RWPE2 (cell line): ENCODE measurements around the gene SPOCD1.
A peak's percentile ranks its signal among the peaks of the same experiment; 100 is the strongest.

Experiments used
- ATAC-seq: fragments of 200-7000 bp; cut with Tn5 transposase; 3 replicates; pipeline ENCODE4 v1.9.1; 2021; ENCODE audit warnings: low read depth
- DNase-seq: peaks from one replicate; pipeline ENCODE4 v3.0.0-alpha.2; 2020; ENCODE audit warnings: low spot score
- H3K27ac ChIP-seq: fragments of 450-650 bp; 2 replicates; pipeline ENCODE4 v1.5.1; 2017; ENCODE audit warnings: mild to moderate bottlenecking; ENCODE audit not compliant: poor library complexity, severe bottlenecking
- H3K27me3 ChIP-seq: fragments of 250-450 bp; sonication (Bioruptor Pico); 2 replicates; pipeline ENCODE4 v1.5.1; 2021; ENCODE audit warnings: mild to moderate bottlenecking, moderate library complexity; ENCODE audit not compliant: insufficient read depth, poor library complexity, severe bottlenecking
- H3K36me3 ChIP-seq: fragments of 250-450 bp; sonication (Bioruptor Pico); 2 replicates; pipeline ENCODE4 v1.5.1; 2020; ENCODE audit warnings: low read depth, mild to moderate bottlenecking, moderate library complexity
- H3K4me1 ChIP-seq: fragments of 250-450 bp; sonication (Bioruptor Pico); 2 replicates; pipeline ENCODE4 v1.5.1; 2021; ENCODE audit warnings: mild to moderate bottlenecking, moderate library complexity; ENCODE audit not compliant: insufficient read depth, poor library complexity, severe bottlenecking
- H3K4me3 ChIP-seq: fragments of 250-450 bp; sonication (Bioruptor Pico); 2 replicates; pipeline ENCODE4 v1.5.1; 2021; ENCODE audit warnings: mild to moderate bottlenecking, moderate library complexity; ENCODE audit not compliant: severe bottlenecking
- H3K9me3 ChIP-seq: fragments of 250-450 bp; sonication (Bioruptor Pico); 2 replicates; pipeline ENCODE4 v1.5.1; 2021; ENCODE audit warnings: mild to moderate bottlenecking, moderate library complexity; ENCODE audit not compliant: severe bottlenecking
- TF ChIP-seq, protein P1 (sequence below): fragments of 450-650 bp; IDR thresholded peaks from one replicate; pipeline ENCODE4 v1.5.1; 2017; ENCODE audit warnings: mild to moderate bottlenecking, moderate library complexity; ENCODE audit not compliant: poor library complexity, severe bottlenecking

Gene SPOCD1

DNA sequence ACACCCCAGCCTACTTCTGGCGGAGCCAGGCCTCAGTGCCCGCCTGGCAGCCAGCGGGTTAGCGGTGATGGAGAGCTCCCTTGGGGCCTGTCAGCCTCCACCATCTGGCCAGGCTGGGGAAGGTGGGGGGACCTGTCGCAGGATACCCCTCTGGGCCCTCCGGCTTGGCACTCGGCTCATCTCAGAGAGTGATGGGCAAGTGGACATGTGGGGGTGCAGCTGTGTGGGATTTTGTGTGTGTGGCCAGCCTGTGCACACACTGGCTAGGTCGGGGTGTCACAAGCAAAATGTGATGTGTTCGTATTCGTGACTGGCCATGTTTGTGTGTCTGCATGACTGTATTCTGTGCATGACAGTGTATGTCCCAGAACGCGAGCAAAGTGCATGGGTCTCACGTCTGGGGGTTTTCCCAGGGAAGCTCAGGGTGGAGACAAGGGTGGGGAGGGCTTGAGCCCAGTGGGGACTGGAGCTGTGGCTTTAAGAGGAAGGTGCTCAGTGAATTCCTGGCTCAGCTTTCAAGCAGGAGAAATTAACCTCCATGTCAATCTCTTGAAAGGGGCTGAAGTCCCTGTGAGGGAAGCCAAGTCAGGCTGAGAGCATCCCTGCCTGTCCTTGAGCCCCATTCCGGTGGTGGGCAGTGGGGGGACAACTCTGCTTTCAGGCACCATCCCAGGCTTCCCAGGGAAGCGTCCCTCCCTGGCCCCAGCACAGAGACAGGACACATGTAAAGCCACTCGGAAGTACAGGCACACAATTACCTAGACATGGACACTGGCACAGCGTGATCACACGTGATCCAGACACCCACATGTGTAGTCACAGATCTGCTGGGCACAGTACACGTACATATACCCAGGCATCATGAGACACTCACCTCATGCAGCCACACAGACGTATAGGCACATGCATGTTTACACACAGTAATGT, 30.5 kb downstream of the SPOCD1 start:
- ATAC-seq (no peak), DNase-seq (peak; percentile 49)
- TF ChIP-seq, protein P1, sequence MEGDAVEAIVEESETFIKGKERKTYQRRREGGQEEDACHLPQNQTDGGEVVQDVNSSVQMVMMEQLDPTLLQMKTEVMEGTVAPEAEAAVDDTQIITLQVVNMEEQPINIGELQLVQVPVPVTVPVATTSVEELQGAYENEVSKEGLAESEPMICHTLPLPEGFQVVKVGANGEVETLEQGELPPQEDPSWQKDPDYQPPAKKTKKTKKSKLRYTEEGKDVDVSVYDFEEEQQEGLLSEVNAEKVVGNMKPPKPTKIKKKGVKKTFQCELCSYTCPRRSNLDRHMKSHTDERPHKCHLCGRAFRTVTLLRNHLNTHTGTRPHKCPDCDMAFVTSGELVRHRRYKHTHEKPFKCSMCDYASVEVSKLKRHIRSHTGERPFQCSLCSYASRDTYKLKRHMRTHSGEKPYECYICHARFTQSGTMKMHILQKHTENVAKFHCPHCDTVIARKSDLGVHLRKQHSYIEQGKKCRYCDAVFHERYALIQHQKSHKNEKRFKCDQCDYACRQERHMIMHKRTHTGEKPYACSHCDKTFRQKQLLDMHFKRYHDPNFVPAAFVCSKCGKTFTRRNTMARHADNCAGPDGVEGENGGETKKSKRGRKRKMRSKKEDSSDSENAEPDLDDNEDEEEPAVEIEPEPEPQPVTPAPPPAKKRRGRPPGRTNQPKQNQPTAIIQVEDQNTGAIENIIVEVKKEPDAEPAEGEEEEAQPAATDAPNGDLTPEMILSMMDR = no peak
- Histone ChIP-seq H3K27ac (no peak overlapping the region), H3K4me1 (no peaks in the 10 kb centered on the region), H3K36me3 (no peaks in the 10 kb centered on the region), H3K9me3 (no peaks in the 10 kb centered on the region), H3K4me3 (no peak overlapping the region), H3K27me3 (no peaks in the 10 kb centered on the region)

DNA sequence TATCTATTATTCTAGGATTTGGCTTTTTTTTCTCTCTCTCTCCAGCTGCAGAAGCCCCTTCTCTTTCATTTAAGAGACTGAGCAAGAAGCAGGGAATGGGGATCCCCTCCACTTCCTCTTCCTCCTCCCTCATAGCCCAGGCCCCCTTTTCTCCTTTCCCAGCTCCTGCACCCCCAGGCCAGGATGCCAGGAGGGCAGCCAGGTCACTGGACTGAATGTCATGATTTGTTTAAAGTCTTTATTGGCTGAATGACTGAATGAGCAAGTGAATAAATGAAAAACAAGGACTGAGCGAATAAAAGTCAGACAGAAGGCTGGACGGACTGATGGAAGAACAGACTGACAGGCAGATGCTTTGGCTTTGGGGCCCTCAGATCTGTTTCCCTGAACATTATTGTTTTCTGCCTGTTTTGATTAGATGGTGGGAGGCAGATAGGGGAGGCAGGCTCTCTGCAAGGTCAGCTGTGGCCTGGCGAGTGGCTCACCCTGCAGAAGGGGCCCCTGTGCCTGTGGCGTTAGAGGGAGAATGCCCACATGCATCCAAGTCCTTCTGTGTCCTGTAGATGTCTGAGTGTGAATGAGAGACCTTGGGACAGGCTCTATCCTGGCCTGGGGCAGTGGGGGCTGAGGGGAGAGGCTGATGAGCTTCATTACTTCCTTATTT, 31.3 kb downstream of the SPOCD1 start:
- TF ChIP-seq, protein P1 = no peak
- ATAC-seq = no peak
- DNase-seq = no peak
- Histone ChIP-seq H3K4me1 (no peaks in the 10 kb centered on the region), H3K27me3 (no peaks in the 10 kb centered on the region), H3K4me3 (no peak overlapping the region), H3K9me3 (no peaks in the 10 kb centered on the region), H3K27ac (no peak overlapping the region), H3K36me3 (no peaks in the 10 kb centered on the region)

DNA sequence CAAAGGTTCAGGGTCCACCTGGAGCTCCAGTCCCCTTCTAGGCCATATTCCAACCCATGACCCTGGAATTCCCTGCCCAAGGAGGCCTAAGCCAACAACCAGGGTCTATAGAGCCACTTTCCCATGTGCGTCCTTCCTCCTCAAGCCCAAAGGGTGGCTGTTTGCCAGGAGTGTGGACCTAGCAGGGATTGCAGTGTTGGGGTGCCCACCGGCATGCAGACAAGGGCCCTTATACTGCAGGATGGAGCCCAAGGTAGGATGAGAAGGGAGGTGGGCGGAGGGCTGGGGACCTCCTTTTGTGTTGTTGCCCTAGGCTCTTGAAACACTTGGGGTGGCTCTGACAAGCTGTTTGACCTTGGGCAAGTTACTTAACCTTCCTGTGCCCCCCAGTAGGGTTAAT, 32.0 kb downstream of the SPOCD1 start:
- Histone ChIP-seq H3K4me3 (no peak overlapping the region), H3K9me3 (no peaks in the 10 kb centered on the region), H3K27me3 (no peaks in the 10 kb centered on the region), H3K4me1 (no peaks in the 10 kb centered on the region), H3K36me3 (no peaks in the 10 kb centered on the region), H3K27ac (no peak overlapping the region)
- DNase-seq (peak; percentile 23), ATAC-seq (no peak)
- TF ChIP-seq, protein P1 = no peak

DNA sequence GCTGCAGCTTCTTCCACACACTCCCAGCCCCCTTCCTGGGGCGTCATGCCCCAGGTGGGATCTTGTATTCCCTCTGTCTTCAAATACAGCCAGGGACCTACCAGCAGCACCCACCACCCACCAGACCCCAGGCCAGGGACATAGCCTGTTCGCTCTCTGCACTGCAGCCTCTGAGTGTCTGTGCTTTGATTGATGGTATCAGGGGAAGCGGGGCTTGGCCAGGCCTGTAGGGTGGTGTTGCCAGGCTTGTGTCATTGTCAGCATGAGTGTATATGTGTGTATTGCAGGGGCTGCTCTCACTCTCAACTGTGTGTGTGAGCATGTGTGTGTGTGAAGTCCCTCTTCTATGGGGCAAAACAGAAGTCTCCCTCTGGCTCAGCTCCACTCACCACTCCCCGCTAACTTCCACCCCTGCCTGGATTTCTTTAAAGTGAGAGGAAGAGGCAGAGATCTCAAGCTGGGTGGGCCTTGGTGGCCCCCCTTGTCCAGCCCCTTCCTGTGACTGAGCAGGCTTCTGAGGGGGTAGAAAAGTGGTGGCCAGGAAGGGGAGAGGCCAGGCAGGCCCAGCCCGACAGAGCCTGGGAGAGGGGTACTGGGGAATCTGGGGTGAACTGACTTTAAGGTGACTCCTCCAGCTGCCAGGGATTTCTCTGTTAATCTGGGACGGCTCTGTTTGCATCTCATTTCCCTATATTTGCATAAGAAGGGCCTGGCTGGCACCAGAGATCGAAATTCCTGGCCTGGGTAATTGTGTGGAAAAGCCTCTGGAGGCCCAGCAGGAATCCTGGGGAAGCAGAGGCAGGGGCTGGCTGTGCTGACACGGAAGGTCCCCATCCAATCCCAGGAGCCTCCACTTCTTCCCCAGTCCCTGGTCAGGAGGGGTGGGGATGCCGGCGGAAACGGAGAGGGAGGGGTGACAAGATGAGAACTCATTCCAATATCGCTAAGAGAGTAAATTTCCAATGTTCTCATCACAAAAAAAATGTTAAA, 33.1 kb downstream of the SPOCD1 start:
- no peaks in the 10 kb centered on the region for H3K36me3 ChIP-seq
- H3K4me1 ChIP-seq = no peaks in the 10 kb centered on the region
- no peaks in the 10 kb centered on the region for H3K9me3 ChIP-seq
- DNase-seq (peak; percentile 26), ATAC-seq (no peak)
- H3K4me3 ChIP-seq = no peak overlapping the region
- no peak overlapping the region for H3K27ac ChIP-seq
- TF ChIP-seq, protein P1 = no peak
- no peaks in the 10 kb centered on the region for H3K27me3 ChIP-seq
